ENCODE measurements around the gene F10.

F10 gene

DNA sequence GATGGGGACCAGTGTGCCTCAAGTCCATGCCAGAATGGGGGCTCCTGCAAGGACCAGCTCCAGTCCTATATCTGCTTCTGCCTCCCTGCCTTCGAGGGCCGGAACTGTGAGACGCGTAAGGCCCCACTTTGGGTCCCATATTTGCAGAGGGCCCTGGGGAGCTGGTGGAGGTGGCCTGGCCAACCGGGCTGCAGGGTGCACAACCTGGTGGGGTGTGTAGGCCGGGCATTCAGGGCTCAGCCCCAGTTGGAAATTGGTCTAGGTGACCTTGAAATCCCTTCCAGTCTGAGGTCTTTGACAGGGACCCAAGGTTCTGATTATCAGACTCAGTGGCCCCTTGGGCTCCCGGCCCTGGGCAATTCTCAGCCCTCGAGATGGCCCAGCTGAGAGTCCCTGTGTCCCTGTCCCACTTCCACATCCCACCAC is 8.7 kb upstream of the F10 start:
- ChIA-PET CTCF (interaction anchor here (1.1 kb wide), 1 partner anchor 10 kb away, joined by 4 read pairs; no protein-coding TSS in a partner anchor), POLR2A (no interaction called here)
- no peak for TF ChIP-seq FOXA1 (IDR thresholded peaks at IDR 0.05)
- no peak for TF ChIP-seq FOXM1 (IDR thresholded peaks at IDR 0.05; ENCODE audit: borderline replicate concordance)
- TF ChIP-seq TARDBP (IDR thresholded peaks at IDR 0.05), result no peak
- DNase-seq (ENCODE audit: extremely low spot score), result no peak

- TF ChIP-seq FOXM1 (IDR thresholded peaks at IDR 0.05; ENCODE audit: borderline replicate concordance) (no peak), LEF1 (IDR thresholded peaks at IDR 0.05; ENCODE audit: borderline replicate concordance) (no peak), CTBP1 (IDR thresholded peaks at IDR 0.05; ENCODE audit: borderline replicate concordance) (no peak), ELF4 (IDR thresholded peaks at IDR 0.05) (no peak), FOXK2 (IDR thresholded peaks at IDR 0.05) (no peak), SP1 (IDR thresholded peaks at IDR 0.05) (no peak), L3MBTL2 (conservative IDR thresholded peaks at IDR 0.05) (no peak), FOXA1 (IDR thresholded peaks at IDR 0.05) (no peak), BHLHE40 (IDR thresholded peaks at IDR 0.05; ENCODE audit: borderline replicate concordance) (no peak), ZNF384 (IDR thresholded peaks at IDR 0.05) (no peak), NFRKB (IDR thresholded peaks at IDR 0.05) (no peak), HDGF (IDR thresholded peaks at IDR 0.05; ENCODE audit: borderline replicate concordance) (no peak)
- TF ChIP-seq, protein P1, sequence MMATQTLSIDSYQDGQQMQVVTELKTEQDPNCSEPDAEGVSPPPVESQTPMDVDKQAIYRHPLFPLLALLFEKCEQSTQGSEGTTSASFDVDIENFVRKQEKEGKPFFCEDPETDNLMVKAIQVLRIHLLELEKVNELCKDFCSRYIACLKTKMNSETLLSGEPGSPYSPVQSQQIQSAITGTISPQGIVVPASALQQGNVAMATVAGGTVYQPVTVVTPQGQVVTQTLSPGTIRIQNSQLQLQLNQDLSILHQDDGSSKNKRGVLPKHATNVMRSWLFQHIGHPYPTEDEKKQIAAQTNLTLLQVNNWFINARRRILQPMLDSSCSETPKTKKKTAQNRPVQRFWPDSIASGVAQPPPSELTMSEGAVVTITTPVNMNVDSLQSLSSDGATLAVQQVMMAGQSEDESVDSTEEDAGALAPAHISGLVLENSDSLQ (IDR thresholded peaks at IDR 0.05), result no peak
- CTCF ChIA-PET, result no interaction called here
- no peak for DNase-seq (ENCODE audit: extremely low spot score)
- POLR2A ChIA-PET, result no interaction called here
These were observed 7.9 kb upstream of the F10 start for GRCh38 chr13:113114511-113115362.

DNA sequence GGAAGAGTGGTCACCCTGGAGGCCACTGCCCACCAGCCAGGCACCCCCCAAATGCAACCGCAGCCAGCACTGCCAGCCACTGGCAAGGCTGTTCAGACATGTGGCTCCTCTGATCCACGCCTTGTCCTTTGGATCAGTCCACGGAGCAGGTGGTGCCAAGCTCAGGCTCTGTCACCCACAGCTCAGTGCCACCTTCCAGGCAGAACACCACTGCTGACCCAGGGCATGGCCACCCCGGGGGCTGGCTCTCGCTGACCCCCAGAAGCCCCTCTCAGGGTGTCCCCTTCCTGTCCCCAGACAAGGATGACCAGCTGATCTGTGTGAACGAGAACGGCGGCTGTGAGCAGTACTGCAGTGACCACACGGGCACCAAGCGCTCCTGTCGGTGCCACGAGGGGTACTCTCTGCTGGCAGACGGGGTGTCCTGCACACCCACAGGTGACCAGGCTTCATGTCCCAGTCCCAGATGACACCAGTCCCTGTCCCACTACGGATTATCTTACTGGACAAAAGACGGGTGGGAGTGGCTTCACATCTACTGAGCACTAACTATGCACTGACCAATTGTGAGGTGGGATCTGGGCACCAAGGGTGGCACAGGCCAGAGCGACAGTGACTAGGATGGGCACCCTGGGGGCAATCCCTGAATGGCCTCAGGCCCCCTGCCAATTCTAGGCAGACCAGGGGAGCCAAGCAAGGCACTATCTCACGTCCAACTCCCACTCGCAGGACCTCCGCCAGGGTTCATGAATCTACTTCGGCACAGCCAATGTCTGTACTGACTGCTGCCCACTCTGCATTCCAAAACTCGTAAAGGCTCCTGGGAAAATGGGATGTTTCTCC is 7.0 kb upstream of the F10 start:
- DNase-seq (ENCODE audit: extremely low spot score), result no peak
- ChIA-PET CTCF (no interaction called here), POLR2A (no interaction called here)
- TF ChIP-seq NFRKB (IDR thresholded peaks at IDR 0.05) (no peak), FOXM1 (IDR thresholded peaks at IDR 0.05; ENCODE audit: borderline replicate concordance) (no peak), LEF1 (IDR thresholded peaks at IDR 0.05; ENCODE audit: borderline replicate concordance) (no peak), ZNF384 (IDR thresholded peaks at IDR 0.05) (no peak), CTBP1 (IDR thresholded peaks at IDR 0.05; ENCODE audit: borderline replicate concordance) (no peak), HDGF (IDR thresholded peaks at IDR 0.05; ENCODE audit: borderline replicate concordance) (no peak), FOXK2 (IDR thresholded peaks at IDR 0.05) (no peak), ARNT (IDR thresholded peaks at IDR 0.05) (no peak), L3MBTL2 (conservative IDR thresholded peaks at IDR 0.05) (no peak), FOXA1 (IDR thresholded peaks at IDR 0.05) (no peak), SP1 (IDR thresholded peaks at IDR 0.05) (no peak), ELF4 (IDR thresholded peaks at IDR 0.05) (no peak), BHLHE40 (IDR thresholded peaks at IDR 0.05; ENCODE audit: borderline replicate concordance) (no peak), SUZ12 (IDR thresholded peaks at IDR 0.05) (no peak), TARDBP (IDR thresholded peaks at IDR 0.05) (no peak)
- TF ChIP-seq, protein P1 (IDR thresholded peaks at IDR 0.05), result no peak

GRCh38 chr13:113116206-113116800 is 6.3 kb upstream of the F10 start:
- DNase-seq (ENCODE audit: extremely low spot score), result no peak
- TF ChIP-seq SUZ12 (IDR thresholded peaks at IDR 0.05) (no peak), TARDBP (IDR thresholded peaks at IDR 0.05) (no peak), LEF1 (IDR thresholded peaks at IDR 0.05; ENCODE audit: borderline replicate concordance) (no peak), ZNF384 (IDR thresholded peaks at IDR 0.05) (no peak), FOXM1 (IDR thresholded peaks at IDR 0.05; ENCODE audit: borderline replicate concordance) (no peak), ELF4 (IDR thresholded peaks at IDR 0.05) (no peak), ARNT (IDR thresholded peaks at IDR 0.05) (no peak), BHLHE40 (IDR thresholded peaks at IDR 0.05; ENCODE audit: borderline replicate concordance) (no peak), CTBP1 (IDR thresholded peaks at IDR 0.05; ENCODE audit: borderline replicate concordance) (no peak), FOXK2 (IDR thresholded peaks at IDR 0.05) (no peak), NFRKB (IDR thresholded peaks at IDR 0.05) (no peak), SP1 (IDR thresholded peaks at IDR 0.05) (no peak)
- TF ChIP-seq, protein P1 (IDR thresholded peaks at IDR 0.05), result no peak
- ChIA-PET POLR2A (no interaction called here), CTCF (no interaction called here)

GRCh38 chr13:113116871-113117271 is 5.7 kb upstream of the F10 start:
- ChIA-PET POLR2A (no interaction called here), CTCF (no interaction called here)
- DNase-seq (ENCODE audit: extremely low spot score), result no peak
- no peak for TF ChIP-seq FOXK2 (IDR thresholded peaks at IDR 0.05)
- TF ChIP-seq BHLHE40 (IDR thresholded peaks at IDR 0.05; ENCODE audit: borderline replicate concordance), result no peak
- TF ChIP-seq ELF4 (IDR thresholded peaks at IDR 0.05), result no peak
- TF ChIP-seq FOXM1 (IDR thresholded peaks at IDR 0.05; ENCODE audit: borderline replicate concordance), result no peak
- TF ChIP-seq NFRKB (IDR thresholded peaks at IDR 0.05), result no peak
- TF ChIP-seq, protein P1 (IDR thresholded peaks at IDR 0.05), result no peak
- TF ChIP-seq L3MBTL2 (conservative IDR thresholded peaks at IDR 0.05), result no peak
- no peak for TF ChIP-seq ZNF384 (IDR thresholded peaks at IDR 0.05)
- no peak for TF ChIP-seq LEF1 (IDR thresholded peaks at IDR 0.05; ENCODE audit: borderline replicate concordance)
- no peak for TF ChIP-seq SUZ12 (IDR thresholded peaks at IDR 0.05)
- TF ChIP-seq FOXA1 (IDR thresholded peaks at IDR 0.05), result no peak
- no peak for TF ChIP-seq CTBP1 (IDR thresholded peaks at IDR 0.05; ENCODE audit: borderline replicate concordance)
- no peak for TF ChIP-seq SP1 (IDR thresholded peaks at IDR 0.05)

Measured in HEK293T (cell line).